Epithelial cell of proximal tubule (primary cell): Measurements from ENCODE around the gene RUNX1. TPM values are rescaled to one million over a fixed set of nuclear protein-coding genes. Genes with fewer than 3 reads are reported as not detected.

Source experiments
- DNase-seq: peaks from one replicate; pipeline ENCODE4 v3.0.0-alpha.2; 2011; ENCODE audit warnings: low read depth
- H3K4me3 ChIP-seq: 2 replicates; pipeline ENCODE4 v1.5.1; 2011; ENCODE audit warnings: low read depth, mild to moderate bottlenecking, low read length
- total RNA-seq: library from RNA; depleted of rRNA; stranded (reverse); fragments of >200 nt; gene quantifications from 2 replicates; pipeline ENCODE4 v1.2.3, GENCODE V29; 2015
- TF ChIP-seq, protein P1 (sequence below): conservative IDR thresholded peaks from 2 replicates; pipeline ENCODE4 v1.5.1; 2012; ENCODE audit warnings: low read depth, mild to moderate bottlenecking, low read length

RUNX1 gene
- total RNA-seq, 1 donor from 2014 or later: 11.3 TPM

- no peak for DNase-seq
These were observed 213.6 kb downstream of the RUNX1 start for GRCh38 chr21:34835526-34835925.

DNA sequence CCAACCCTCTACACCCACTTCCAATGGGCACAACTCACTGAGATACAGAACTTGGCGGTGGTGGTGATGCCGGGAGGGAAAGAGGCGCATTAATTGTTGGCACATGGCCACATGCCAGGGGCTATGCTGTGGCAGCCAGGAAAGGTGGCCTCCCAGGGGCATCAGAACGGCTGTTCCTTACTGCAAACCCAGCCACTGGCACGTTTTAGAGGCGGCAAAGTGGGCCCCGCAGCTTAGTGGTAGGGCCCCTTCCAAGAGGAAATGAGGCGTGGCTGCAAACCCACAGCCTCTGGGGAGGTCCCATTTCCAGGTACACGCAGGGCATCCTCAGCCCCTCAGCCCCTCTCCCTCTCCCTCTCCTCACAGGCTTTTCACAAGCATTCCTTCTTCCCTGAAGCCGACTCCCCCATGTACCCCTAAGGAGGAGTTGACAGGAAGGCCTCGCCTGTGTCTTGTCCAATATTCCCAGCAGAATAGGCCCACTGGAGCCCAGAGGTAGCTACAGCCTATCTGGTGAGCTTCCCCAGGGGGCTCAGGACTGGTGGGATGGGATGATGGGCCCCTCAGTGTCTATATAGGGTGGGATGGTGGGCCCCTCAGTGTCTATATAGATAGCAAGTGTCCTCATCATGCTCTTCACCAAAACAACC, 214.1 kb downstream of the RUNX1 start:
- TF ChIP-seq, protein P1, sequence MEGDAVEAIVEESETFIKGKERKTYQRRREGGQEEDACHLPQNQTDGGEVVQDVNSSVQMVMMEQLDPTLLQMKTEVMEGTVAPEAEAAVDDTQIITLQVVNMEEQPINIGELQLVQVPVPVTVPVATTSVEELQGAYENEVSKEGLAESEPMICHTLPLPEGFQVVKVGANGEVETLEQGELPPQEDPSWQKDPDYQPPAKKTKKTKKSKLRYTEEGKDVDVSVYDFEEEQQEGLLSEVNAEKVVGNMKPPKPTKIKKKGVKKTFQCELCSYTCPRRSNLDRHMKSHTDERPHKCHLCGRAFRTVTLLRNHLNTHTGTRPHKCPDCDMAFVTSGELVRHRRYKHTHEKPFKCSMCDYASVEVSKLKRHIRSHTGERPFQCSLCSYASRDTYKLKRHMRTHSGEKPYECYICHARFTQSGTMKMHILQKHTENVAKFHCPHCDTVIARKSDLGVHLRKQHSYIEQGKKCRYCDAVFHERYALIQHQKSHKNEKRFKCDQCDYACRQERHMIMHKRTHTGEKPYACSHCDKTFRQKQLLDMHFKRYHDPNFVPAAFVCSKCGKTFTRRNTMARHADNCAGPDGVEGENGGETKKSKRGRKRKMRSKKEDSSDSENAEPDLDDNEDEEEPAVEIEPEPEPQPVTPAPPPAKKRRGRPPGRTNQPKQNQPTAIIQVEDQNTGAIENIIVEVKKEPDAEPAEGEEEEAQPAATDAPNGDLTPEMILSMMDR: no peak
- no peak for DNase-seq
- no peak overlapping the region for H3K4me3 ChIP-seq

More at GRCh38 chr21:34835526-34835925, 213.6 kb downstream of the RUNX1 start:
- TF ChIP-seq, protein P1: no peak
- no peak overlapping the region for H3K4me3 ChIP-seq

- TF ChIP-seq, protein P1: no peak
- H3K4me3 ChIP-seq: no peak overlapping the region
- no peak for DNase-seq
These were observed 214.8 kb downstream of the RUNX1 start for GRCh38 chr21:34834290-34834689.

DNA sequence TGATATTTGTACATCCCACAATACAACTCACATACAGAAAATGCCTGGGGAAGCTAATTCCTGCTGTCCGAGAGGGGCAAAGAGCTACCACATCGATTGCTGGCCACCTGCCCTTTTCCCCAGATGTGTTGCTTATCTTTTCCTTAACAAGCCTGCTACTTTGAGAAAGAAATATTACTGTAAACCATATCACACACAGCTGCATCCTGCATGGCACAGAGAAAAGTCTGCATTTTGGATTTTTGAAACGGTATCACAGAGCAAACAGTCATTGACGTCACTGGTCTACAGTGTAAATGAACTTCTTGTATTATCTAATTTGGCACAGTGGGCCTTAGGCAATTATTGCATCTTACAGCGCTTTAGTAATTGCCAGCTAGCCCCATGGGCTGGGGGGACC, 215.6 kb downstream of the RUNX1 start:
- TF ChIP-seq, protein P1: no peak
- DNase-seq: no peak
- H3K4me3 ChIP-seq: no peak overlapping the region

- TF ChIP-seq, protein P1: no peak
- H3K4me3 ChIP-seq: no peak overlapping the region
- no peak for DNase-seq
These were observed 218.5 kb downstream of the RUNX1 start for GRCh38 chr21:34830386-34831170.

GRCh38 chr21:34827445-34828235, 221.5 kb downstream of the RUNX1 start:
- H3K4me3 ChIP-seq: no peak overlapping the region
- TF ChIP-seq, protein P1: no peak
- no peak for DNase-seq
